Islet of Langerhans (tissue), 1 donor: ENCODE results near the gene PARL.
A peak's percentile ranks its signal among the peaks of the same experiment; 100 is the strongest.
"Not testable (repeated sequence)": the region's sequence is repeated elsewhere in the genome, so short reads cannot be mapped to it uniquely, and the experiment has no call there.

ENCODE experiments used
- FAIRE-seq: peaks from one replicate; lab custom pipeline; 2011; peaks lifted over from hg19 to GRCh38; lab: Jason Lieb, UNC

Gene PARL

DNA sequence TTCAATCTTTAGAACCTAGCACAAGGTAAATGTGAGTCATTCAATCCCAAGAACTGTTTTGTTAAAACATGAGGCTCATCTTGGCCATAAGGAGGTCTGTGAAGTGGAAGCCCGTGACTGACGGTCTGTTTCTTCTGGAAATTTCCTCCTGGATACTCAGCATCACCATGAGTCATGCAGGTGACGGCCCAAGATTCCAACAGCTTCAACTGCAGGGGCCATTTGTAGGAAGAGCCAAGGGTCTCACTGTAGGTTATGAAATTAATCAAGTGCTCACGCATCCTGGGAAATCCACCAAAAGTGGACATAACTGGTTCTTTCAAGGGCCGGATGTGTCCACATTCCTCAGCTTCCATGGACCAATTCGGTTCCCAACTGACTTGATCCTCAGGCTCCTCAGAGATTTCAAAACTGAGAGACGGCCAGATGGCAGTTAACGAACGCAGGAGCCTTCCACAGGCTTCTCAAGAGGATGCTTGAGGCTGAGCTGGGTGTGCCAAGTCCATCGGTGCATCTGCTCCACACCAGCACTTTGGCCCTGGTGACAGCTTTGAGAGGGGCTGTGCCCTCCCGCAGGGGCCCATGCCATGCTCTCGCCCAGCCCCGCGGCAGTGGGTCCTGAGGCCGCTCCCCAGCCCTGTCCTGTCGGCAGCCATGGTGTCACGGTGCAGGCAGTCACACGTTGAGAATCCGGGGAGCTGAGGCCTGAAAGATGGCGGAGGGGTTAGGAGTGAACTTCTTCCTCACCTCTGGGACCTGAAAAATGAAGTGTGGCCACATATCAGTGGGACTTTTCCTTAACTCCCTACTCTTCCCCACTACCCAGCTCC, 67.8 kb downstream of the PARL start:
- FAIRE-seq, result no peak

DNA sequence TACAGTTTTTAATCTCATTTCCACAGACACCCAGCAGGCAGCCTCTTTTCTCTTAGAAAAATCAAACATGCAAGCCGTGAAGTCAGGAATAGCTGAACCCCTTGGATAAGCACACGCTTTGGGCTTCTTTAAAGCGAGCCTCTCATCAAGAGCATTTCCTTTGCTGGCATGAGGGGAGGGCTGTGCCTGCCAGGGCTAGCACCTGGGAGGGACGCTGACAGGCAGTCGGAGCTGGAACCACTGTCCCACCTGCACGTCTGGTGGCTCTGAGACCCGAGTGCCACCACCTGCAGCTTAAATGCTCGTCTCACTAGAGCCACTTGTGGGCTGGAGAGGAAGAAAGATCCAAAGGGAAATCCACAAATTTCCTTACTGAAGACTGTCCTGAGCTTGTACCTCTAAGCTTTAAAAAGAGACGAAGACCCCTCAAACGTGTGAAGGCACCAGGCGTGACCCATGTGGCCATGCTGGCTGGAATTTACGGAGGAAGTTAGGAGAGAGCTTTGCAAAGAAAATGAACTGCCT, 68.7 kb downstream of the PARL start:
- no peak for FAIRE-seq

GRCh38 chr3:183815563-183815940, 69.1 kb downstream of the PARL start:
- no peak for FAIRE-seq

GRCh38 chr3:183814240-183814639, 70.4 kb downstream of the PARL start:
- FAIRE-seq, result no peak

- no peak for FAIRE-seq
Measured at GRCh38 chr3:183812761-183813445, 71.8 kb downstream of the PARL start.

DNA sequence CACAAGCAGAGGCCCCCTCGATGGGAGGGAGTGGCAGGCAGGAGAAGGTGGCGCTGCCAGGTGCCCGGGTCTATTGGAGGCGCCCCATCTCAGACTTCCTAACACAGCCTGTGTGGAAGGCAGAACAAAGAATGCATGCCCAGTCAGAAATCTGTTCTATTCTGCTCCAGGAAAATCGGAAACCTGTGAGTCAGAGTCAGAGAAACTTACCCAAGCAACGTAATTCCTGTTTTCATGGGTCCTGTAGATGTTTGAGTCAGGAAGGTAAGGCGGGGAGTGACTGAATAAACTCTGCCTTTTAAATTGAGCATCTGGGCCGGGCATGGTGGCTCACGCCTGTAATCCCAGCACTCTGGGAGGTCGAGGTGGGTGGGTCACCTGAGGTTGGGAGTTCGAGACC, 73.0 kb downstream of the PARL start:
- no peak for FAIRE-seq

DNA sequence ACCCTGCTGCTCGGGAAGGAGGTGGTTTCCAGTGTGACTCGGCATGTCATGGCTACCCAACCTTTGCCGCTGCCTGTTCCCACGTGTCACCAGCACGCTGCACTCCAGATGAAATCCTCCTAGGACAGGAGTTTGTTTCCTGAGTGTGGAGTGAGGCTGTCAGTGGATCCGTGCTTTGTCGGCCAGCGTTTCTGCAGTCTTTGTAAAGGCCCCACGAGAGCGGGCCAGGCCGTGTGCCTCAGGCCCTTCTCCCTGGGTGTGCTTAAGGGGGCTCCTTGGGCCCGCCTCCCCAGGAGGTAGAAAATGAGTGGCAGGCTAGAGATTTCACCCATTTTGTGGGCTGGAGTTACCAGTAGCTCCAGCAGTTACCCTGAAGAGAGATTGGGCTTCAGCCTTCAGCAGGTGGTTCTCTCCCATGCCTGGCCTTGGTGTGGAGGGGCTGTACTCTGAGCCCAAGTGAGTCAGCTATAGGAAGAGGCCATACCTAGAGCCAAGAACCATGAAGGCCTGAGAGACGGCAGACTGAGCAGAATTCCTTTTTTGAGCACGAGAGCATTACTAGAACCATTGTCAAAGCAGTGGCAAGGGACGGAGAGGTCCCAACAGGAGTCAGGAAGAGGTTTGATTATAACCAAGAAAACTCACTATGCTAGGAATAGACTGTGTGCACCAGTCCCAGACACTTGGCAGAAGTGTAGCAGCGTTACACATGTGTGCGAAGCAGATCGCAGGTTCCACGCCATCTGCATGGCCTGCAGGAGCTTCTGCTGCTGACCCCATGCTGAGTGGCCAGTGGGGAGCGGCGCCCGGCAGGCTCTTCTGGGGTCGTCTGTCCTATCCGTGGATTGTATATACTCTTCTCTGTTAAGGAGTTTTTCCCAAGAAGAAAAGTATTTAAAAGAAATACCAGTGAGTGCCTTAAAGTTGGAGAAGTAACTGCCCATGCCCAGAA, 73.8 kb downstream of the PARL start:
- no peak for FAIRE-seq

GRCh38 chr3:183809270-183809669, 75.4 kb downstream of the PARL start:
- peak; percentile 96 for FAIRE-seq

- no peak for FAIRE-seq
Measured at GRCh38 chr3:183808355-183808754, 76.3 kb downstream of the PARL start.

DNA sequence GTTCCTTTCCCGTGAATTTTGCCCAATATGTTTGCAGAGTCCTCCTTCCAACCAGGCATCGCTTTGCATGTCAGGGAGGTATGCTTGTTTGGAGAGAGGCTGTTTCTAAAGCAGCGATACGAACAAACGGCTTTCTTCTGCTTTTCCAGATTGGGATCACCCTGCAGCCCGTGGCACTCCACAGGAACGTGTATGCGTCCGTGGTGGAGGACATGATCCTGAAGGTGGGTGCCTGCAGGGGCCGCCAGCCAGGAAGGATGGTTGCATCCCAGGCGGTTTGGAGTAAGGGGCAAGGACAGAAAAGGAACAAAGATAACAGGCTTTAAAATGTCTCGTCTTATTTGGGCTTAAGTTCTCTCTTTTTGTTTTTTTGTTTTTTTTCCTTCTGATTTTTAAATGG, 76.8 kb downstream of the PARL start:
- no peak for FAIRE-seq

DNA sequence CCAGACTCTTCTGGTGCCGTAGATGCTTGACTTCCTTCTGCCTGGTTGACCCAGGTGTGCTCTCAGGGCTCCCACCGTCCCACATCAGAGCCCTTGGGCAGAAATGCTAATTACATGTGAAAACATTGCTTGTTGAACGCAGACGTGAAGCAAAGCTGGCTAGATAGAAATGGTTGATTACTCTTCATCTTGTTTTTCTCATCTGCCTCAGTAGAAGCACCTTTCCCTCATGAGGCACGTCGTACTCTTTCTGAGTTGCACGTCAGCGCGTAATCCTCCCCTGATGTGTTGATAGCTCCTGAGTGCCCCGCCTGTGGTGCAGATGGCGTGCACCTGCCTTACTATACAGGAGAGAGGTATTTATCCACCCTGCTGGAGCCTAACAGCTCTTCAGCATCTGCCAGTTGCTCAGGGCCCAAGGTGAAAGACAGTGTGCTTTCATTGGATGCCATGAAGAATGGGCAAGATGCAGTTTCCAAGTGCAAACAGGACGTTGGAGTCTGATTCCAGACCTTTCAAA, 77.4 kb downstream of the PARL start:
- FAIRE-seq, result no peak

DNA sequence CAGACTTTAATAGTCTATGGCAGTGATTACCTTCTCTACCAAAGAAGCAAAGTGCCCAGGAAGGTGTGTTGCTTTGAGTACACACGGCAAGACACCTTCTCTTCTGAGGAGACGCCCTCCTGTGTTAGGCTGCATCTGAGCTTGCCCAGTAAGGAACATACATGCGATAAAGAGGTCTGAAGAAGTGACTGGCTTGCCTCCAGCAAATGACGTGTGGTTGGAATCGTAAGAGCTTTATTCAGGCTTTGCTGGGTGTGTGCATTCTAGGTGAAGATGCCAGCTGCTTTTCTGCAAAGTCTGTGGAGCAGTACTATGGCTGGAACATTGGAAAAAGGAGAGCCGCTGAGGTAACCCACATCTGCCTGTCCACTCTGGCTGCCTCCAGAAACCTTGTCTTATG, 81.7 kb downstream of the PARL start:
- FAIRE-seq, result no peak

DNA sequence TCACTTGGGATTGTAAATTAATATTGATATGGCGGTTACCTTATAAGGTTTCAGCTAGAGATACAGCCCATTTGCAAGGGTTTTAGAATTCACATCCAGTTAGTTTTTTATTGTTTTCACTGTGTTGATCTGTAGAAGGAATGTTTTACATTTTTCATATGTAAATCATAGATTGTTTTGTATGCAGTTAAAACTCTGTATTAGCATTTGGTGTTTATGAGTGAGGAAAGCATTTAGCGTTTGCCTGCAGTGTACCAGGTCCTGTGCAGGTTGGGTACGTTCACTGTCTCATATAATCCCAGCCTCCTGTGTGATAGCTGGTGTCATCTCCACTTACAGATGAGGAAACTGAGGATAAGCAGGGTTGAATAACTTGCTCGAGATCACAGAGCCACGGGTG, 83.1 kb downstream of the PARL start:
- no peak for FAIRE-seq

DNA sequence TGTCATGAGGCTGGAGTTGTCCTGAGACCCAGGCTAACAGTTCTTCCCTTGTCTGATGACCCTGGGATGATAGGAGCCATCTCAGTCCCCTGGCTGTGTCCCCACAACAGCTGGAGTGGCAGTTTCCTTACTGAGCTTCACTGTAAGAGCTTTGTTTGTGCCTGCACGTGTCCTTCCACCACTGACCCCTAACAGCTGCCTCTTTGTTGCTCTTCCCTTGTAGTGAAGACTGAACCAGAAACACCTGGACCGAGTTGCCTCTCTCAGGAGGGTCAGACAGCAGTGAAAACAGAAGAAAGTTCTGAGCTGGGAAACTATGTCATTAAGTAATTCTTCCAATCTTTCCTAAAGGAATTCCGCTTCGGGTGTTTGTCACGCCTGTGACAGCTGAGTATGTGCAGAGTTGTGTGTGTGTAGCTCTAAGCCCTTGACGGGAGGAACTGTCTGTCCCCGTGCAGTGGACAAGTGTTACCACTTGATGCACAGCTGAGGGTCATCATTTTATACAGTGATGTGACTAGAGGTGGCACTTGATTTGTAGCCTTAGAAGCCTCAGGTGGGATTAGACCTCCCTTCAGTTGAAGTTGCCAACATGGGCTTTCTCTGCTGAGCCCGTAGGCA, 84.3 kb downstream of the PARL start:
- no peak for FAIRE-seq

DNA sequence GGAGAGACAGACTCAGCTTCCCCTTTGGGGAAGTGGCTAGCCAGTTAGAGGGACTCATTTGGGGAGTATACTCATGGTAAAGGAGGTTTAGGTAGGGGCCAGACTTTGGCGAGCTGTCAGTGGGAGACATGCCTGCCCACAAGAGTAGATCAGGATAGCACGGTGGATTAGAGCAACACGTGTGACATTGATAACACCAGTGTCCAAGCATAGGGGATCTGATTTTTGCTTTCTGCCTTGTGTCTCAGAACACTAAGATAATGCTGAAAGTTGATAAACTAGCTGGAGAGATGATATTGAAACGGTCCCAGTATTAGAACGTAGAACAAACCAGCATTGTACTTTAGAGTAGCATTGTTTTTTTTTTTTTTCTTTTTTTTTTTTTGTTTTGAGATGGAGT, 85.2 kb downstream of the PARL start:
- FAIRE-seq, result no peak

DNA sequence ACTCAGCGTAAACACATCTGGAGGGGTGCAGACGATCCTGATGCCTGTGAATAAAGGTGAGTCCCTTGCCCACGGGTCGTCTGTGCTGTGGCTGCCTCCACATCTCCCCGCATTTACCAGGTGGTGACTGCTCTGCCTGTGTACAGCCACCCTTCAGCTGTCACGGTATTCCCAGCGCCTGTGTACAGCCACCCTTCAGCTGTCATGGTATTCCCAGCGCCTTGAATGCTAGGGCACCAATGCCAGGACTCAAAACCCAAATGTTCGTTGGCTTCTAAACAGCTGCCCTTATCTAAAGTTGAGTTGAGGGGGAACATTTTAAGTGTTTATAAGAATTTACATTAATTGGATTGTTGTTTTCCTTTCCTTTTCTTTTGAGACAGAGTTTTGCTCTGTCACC, 86.7 kb downstream of the PARL start:
- FAIRE-seq, result no peak

- no peak for FAIRE-seq
Measured at GRCh38 chr3:183796372-183796771, 88.3 kb downstream of the PARL start.

GRCh38 chr3:183794452-183794851, 90.2 kb downstream of the PARL start:
- no peak for FAIRE-seq

GRCh38 chr3:183792976-183793375, 91.7 kb downstream of the PARL start:
- FAIRE-seq, result no peak

- FAIRE-seq, result no peak
Measured at GRCh38 chr3:183790700-183791099, 94.0 kb downstream of the PARL start.

- no peak for FAIRE-seq
Measured at GRCh38 chr3:183789826-183790225, 94.9 kb downstream of the PARL start.

- not testable (repeated sequence) for FAIRE-seq
Measured at GRCh38 chr3:183784503-183784902, 100.2 kb downstream of the PARL start.
